ENCODE results near the gene ADTRP.

- no peak for TF ChIP-seq CTCF (IDR thresholded peaks at IDR 0.05)
- TF ChIP-seq, protein P1, sequence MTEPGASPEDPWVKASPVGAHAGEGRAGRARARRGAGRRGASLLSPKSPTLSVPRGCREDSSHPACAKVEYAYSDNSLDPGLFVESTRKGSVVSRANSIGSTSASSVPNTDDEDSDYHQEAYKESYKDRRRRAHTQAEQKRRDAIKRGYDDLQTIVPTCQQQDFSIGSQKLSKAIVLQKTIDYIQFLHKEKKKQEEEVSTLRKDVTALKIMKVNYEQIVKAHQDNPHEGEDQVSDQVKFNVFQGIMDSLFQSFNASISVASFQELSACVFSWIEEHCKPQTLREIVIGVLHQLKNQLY (CRISPR knock-in tag; IDR thresholded peaks at IDR 0.05): no peak
- no peak for TF ChIP-seq TP53 (CRISPR knock-in tag; IDR thresholded peaks at IDR 0.05)
- no peak for TF ChIP-seq ZNF263 (CRISPR knock-in tag; IDR thresholded peaks at IDR 0.05; ENCODE audit: low read depth)
These were observed 18.6 kb downstream of the ADTRP start for GRCh38 chr6:11760015-11760473.
